Osteoblast (primary cell): Measurements from ENCODE around the gene HS6ST1. TPM values are rescaled to one million over a fixed set of nuclear protein-coding genes. Genes with fewer than 3 reads are reported as not detected.

Source experiments
- DNase-seq: peaks from one replicate; pipeline ENCODE4 v3.0.0; 2011; ENCODE audit warnings: low spot score, mixed read lengths; ENCODE audit not compliant: insufficient read length; ENCODE audit errors: missing footprints
- H2AFZ ChIP-seq: 2 replicates; pipeline ENCODE4 v1.6.0; 2011; ENCODE audit warnings: mild to moderate bottlenecking, low read length
- H3K27ac ChIP-seq: 2 replicates; pipeline ENCODE4 v1.5.1; 2011; ENCODE audit warnings: mild to moderate bottlenecking, low read depth, low read length, moderate library complexity
- H3K27me3 ChIP-seq: 2 replicates; pipeline ENCODE4 v1.6.0; 2012; ENCODE audit warnings: mild to moderate bottlenecking, control low read depth, inconsistent platforms, low read length, moderate library complexity; ENCODE audit not compliant: insufficient read depth
- H3K36me3 ChIP-seq: 2 replicates; pipeline ENCODE4 v1.5.1; 2011; ENCODE audit warnings: mild to moderate bottlenecking, low read length, control low read depth, moderate library complexity; ENCODE audit not compliant: insufficient read depth
- H3K4me1 ChIP-seq: 2 replicates; pipeline ENCODE4 v1.5.1; 2011; ENCODE audit warnings: mild to moderate bottlenecking, low read length, control low read depth, moderate library complexity; ENCODE audit not compliant: insufficient read depth
- H3K4me2 ChIP-seq: 2 replicates; pipeline ENCODE4 v1.6.0; 2011; ENCODE audit warnings: mild to moderate bottlenecking, low read length; ENCODE audit not compliant: insufficient read depth
- H3K4me3 ChIP-seq: fragments of 200-600 bp; sonication (generic); 3 replicates; pipeline ENCODE4 v1.5.1; 2012; ENCODE audit warnings: mild to moderate bottlenecking, low read length, inconsistent platforms; ENCODE audit not compliant: insufficient read depth
- H3K79me2 ChIP-seq: 2 replicates; pipeline ENCODE4 v1.6.0; 2012; ENCODE audit warnings: mild to moderate bottlenecking, low read length, control low read depth, inconsistent platforms; ENCODE audit not compliant: insufficient read depth
- H3K9me3 ChIP-seq: 2 replicates; pipeline ENCODE4 v1.5.1; 2011; ENCODE audit warnings: low read depth, low read length, control low read depth
- H4K20me1 ChIP-seq: 2 replicates; pipeline ENCODE4 v1.6.0; 2012; ENCODE audit warnings: mild to moderate bottlenecking, low read length, control low read depth; ENCODE audit not compliant: insufficient read depth
- CTCF ChIP-seq: IDR thresholded peaks from 2 replicates; pipeline ENCODE4 v1.5.1; 2011; ENCODE audit warnings: mild to moderate bottlenecking, low read depth, low read length, moderate library complexity; ENCODE audit errors: extremely low read depth
- total RNA-seq: library from RNA; depleted of rRNA; stranded (reverse); fragments of >200 nt; gene quantifications from 2 replicates; pipeline ENCODE4 v1.2.3, GENCODE V29; 2012

The HS6ST1 gene
- total RNA-seq, 1 donor, result 18.8 TPM

GRCh38 chr2:128293870-128294455 is 24.7 kb downstream of the HS6ST1 start:
- Histone ChIP-seq H3K4me2 (no peak overlapping the region), H3K27me3 (no peaks in the 10 kb centered on the region), H3K4me3 (no peak overlapping the region), H3K36me3 (no peaks in the 10 kb centered on the region), H3K27ac (no peak overlapping the region), H3K4me1 (no peaks in the 10 kb centered on the region), H2AFZ (no peak overlapping the region), H3K9me3 (no peaks in the 10 kb centered on the region), H3K79me2 (peaks cover 5% of the 10 kb centered on the region), H4K20me1 (peaks cover 18% of the 10 kb centered on the region)
- TF ChIP-seq CTCF, result no peak
- DNase-seq, result no peak

DNA sequence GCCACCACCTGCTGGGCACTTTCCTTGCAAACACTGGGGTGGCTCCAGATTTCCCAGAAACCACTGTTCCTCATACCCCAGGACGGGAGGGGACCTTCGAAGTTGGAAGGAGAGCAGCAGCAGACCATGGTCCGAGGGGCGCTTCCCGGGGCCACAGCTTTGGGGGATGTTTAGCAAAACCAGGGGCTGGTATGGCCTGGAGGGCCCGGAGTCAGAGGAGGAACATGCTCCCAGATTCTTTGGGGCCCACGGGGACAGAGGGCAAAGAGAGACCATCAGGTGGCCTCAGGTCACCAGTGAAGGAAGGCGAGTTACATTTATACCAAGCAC is 25.3 kb downstream of the HS6ST1 start:
- Histone ChIP-seq H2AFZ (no peak overlapping the region), H3K79me2 (peaks cover 3% of the 10 kb centered on the region), H3K36me3 (no peaks in the 10 kb centered on the region), H3K4me1 (no peaks in the 10 kb centered on the region), H3K4me3 (no peak overlapping the region), H3K9me3 (no peaks in the 10 kb centered on the region), H3K27ac (no peak overlapping the region), H3K27me3 (no peaks in the 10 kb centered on the region), H4K20me1 (peaks cover 18% of the 10 kb centered on the region), H3K4me2 (no peak overlapping the region)
- DNase-seq, result no peak
- TF ChIP-seq CTCF, result no peak

DNA sequence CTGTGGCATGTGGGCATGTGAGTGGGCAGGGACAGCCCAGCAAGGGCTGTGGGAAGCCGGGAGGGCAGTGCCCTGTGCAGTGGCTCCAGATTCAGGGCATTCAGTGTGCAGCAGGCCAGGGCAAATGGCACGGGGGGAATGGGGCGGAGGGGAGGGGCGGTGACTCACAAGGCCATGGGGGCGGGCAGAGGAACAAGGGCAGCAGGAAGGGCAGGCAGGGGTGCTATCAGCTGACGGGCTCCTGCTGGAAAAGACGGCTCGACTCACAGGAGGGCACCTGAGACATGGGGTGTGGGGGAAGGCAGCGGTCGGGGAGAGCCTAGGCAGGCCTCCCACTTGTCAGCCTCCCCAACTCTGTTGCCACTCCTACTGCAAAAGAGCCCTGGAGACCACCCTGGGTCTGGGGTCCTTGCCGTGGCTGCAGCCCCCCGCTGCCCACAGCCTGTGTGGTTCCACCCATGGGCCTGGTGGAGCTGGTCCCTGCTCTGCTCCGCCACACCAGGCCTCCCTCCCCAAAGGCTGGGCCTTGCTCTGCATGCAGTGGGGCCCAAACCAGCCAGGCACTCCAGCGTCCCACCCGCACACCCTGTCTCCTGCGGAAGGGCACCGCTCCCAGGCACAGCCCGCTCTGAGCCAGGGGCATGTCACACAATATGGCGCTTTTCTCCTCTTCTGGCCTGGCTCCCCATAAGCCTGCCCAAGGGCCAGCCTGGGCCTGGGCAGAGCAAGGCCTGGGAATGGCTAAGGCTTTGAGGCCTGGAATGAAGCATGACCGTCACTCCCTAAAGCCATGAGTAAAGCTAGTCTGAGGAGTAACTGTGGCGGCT is 25.9 kb downstream of the HS6ST1 start:
- H3K4me2 ChIP-seq, result no peak overlapping the region
- H4K20me1 ChIP-seq, result peaks cover 18% of the 10 kb centered on the region
- peaks cover 2% of the 10 kb centered on the region for H3K79me2 ChIP-seq

More for the DNA sequence above, 25.9 kb downstream of the HS6ST1 start:
- no peak for DNase-seq
- no peak overlapping the region for H3K27ac ChIP-seq
- H3K36me3 ChIP-seq, result no peaks in the 10 kb centered on the region
- H3K4me1 ChIP-seq, result no peaks in the 10 kb centered on the region
- no peaks in the 10 kb centered on the region for H3K27me3 ChIP-seq
- no peaks in the 10 kb centered on the region for H3K9me3 ChIP-seq
- no peak overlapping the region for H2AFZ ChIP-seq
- TF ChIP-seq CTCF, result no peak
- H3K4me3 ChIP-seq, result no peak overlapping the region
